ENCODE results near the gene CDK5RAP3. TPM values are rescaled to one million over a fixed set of nuclear protein-coding genes. Genes with fewer than 3 reads are reported as not detected.

CDK5RAP3 gene
- total and polyA plus RNA-seq, 2 donors (not counting 3 experiments of a cell fraction or from before 2014, with no cell fraction given): 109 to 139 TPM

- dilution Hi-C loops (cut with MboI; ENCODE audit: extremely low pct_ligation_motif_present, low sequenced_read_pairs): no loop called here
- Histone ChIP-seq H2AFZ (ENCODE audit: low read depth, low read length) (peak overlapping the region; percentile 93), H3K9me3 (replicated peaks; ENCODE audit: control insufficient read depth, insufficient read depth, low read length) (no peaks in the 10 kb centered on the region), H3K9me1 (replicated peaks; ENCODE audit: control insufficient read depth, extremely low read depth, insufficient read depth, low read length) (no peaks in the 10 kb centered on the region), H3K4me1 (ENCODE audit: control insufficient read depth, extremely low read depth, insufficient read depth, low read length) (peaks cover 6% of the 10 kb centered on the region), H3K79me2 (ENCODE audit: control insufficient read depth, insufficient read depth, low read length) (no peaks in the 10 kb centered on the region), H4K20me1 (replicated peaks; ENCODE audit: control insufficient read depth, extremely low read depth, insufficient read depth, low read length) (no peaks in the 10 kb centered on the region), H3K27ac (ENCODE audit: insufficient read depth, low read depth, low read length) (no peak overlapping the region), H3K27me3 (ENCODE audit: control insufficient read depth in 2 of 2, insufficient read depth in 2 of 2, low read length in 2 of 2) (no peaks in the 10 kb centered on the region), H3K4me3 (replicated peaks in 1 of 3; ENCODE audit: insufficient read depth in 1 of 3, low read depth in 1 of 3, low read length in 3 of 3) (peak overlapping the region in 1 of 3 experiments; percentile 18), H3K4me2 (ENCODE audit: insufficient read depth, low read length) (peak overlapping the region; percentile 44), H3K9ac (replicated peaks; ENCODE audit: extremely low read depth, insufficient read depth, low read length) (no peak overlapping the region), H3K36me3 (ENCODE audit: control insufficient read depth in 2 of 2, extremely low read depth in 1 of 2, insufficient read depth in 2 of 2, low read length in 2 of 2) (peaks cover 0 to 9% of the 10 kb centered on the region in 2 experiments)
- DNase-seq (ENCODE audit: low read depth, low spot score): no peak
- intact Hi-C loops (cut with micrococcal nuclease): loop anchor here (1.0 kb wide), 2 partner anchors 21 to 74 kb away; partner anchors contain the start of gene SP2
- ChIA-PET POLR2A (interaction anchor here (1.2 kb wide), 1 partner anchor 48 kb away, joined by 3 read pairs; no protein-coding TSS in a partner anchor), CTCF (interaction anchor here (0.8 to 15.7 kb wide), 23 partner anchors 9 to 135 kb away, joined by 3 to 469 read pairs (median 5); partner anchors contain the start of genes CBX1, PNPO, PRR15L and SCRN2)
- BruUV-seq (replicated peaks): no TSS peak
- TF ChIP-seq FOS (IDR thresholded peaks at IDR 0.05; ENCODE audit: borderline replicate concordance, insufficient read depth, low read length) (no peak), EZH2 (IDR thresholded peaks at IDR 0.05; ENCODE audit: borderline replicate concordance, low read depth, low read length, severe bottlenecking) (no peak), GATA2 (IDR thresholded peaks at IDR 0.05; ENCODE audit: insufficient read depth, insufficient read length, low read depth, low read length) (no peak), CTCF (IDR thresholded peaks at IDR 0.05; ENCODE audit: extremely low read depth in 1 of 2, insufficient read depth in 1 of 2, low read depth in 1 of 2, low read length in 2 of 2) (no peak), POLR2A (IDR thresholded peaks at IDR 0.05; ENCODE audit: low read depth, low read length) (no peak), POLR2AphosphoS5 (IDR thresholded peaks at IDR 0.05; ENCODE audit: insufficient read depth, low read depth, low read length) (no peak), MAX (IDR thresholded peaks at IDR 0.05; ENCODE audit: insufficient read depth, insufficient read length) (no peak), MYC (IDR thresholded peaks at IDR 0.05; ENCODE audit: low read depth, low read length) (no peak), JUN (IDR thresholded peaks at IDR 0.05; ENCODE audit: borderline replicate concordance, insufficient read depth, insufficient read length, low read depth) (no peak)
- no peak for FAIRE-seq
Measured at GRCh38 chr17:47969930-47970724, 786 bp upstream of the CDK5RAP3 start.
